ENCODE results near the gene RSAD1.
A peak's percentile ranks its signal among the peaks of the same experiment; 100 is the strongest.

Gene RSAD1

GRCh38 chr17:50478391-50479381 lies at the start of gene RSAD1:
Gene RSAD1 (plus strand): TSS chr17:50478860. CDS start chr17:50478885, 25 bp downstream.
- CTCF ChIA-PET = interaction anchor here (0.6 to 4.4 kb wide), 60 partner anchors 8 to 385 kb away, joined by 3 to 55 read pairs (median 4); partner anchors contain the start of genes CHAD, COL1A1, EME1 and LRRC59
- POLR2A ChIA-PET = interaction anchor here (0.6 to 2.1 kb wide), 12 partner anchors 35 to 241 kb away, joined by 3 to 30 read pairs (median 3); partner anchors contain the start of genes ACSF2, LRRC59, LUC7L3 and XYLT2
- peak within 1 kb of the TSS; percentile 64 for H3K4me3 ChIP-seq (ENCODE audit: low read depth, low read length)
- H3K36me3 ChIP-seq (ENCODE audit: control insufficient read depth in 2 of 2, insufficient read depth in 1 of 2, low read length in 2 of 2) = peaks cover 13 to 31% of the 10 kb centered on the region in 2 experiments; a peak in 2 of 3 replicates
- H3K27ac ChIP-seq (ENCODE audit: extremely low read depth, low read depth, low read length) = peak within 1 kb of the TSS; percentile 88
- peaks cover 6% of the 10 kb centered on the region for H3K4me1 ChIP-seq (ENCODE audit: control insufficient read depth, insufficient read depth, low read length)
- H3K9me3 ChIP-seq (ENCODE audit: control insufficient read depth, insufficient read depth, low read depth, low read length) = no peaks in the 10 kb centered on the region
- TF ChIP-seq PRDM2 (tag by site-specific recombination; IDR thresholded peaks at IDR 0.05; ENCODE audit: borderline replicate concordance) = no peak
- TF ChIP-seq ZNF623 (tag by site-specific recombination; IDR thresholded peaks at IDR 0.05) = no peak
- TF ChIP-seq, protein P1, sequence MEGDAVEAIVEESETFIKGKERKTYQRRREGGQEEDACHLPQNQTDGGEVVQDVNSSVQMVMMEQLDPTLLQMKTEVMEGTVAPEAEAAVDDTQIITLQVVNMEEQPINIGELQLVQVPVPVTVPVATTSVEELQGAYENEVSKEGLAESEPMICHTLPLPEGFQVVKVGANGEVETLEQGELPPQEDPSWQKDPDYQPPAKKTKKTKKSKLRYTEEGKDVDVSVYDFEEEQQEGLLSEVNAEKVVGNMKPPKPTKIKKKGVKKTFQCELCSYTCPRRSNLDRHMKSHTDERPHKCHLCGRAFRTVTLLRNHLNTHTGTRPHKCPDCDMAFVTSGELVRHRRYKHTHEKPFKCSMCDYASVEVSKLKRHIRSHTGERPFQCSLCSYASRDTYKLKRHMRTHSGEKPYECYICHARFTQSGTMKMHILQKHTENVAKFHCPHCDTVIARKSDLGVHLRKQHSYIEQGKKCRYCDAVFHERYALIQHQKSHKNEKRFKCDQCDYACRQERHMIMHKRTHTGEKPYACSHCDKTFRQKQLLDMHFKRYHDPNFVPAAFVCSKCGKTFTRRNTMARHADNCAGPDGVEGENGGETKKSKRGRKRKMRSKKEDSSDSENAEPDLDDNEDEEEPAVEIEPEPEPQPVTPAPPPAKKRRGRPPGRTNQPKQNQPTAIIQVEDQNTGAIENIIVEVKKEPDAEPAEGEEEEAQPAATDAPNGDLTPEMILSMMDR (tag by site-specific recombination; IDR thresholded peaks at IDR 0.05) = peak; percentile 83; the same call in 1 of the 2 replicates
- TF ChIP-seq ZNF274 (IDR thresholded peaks at IDR 0.05; ENCODE audit: low read length) = no peak
- TF ChIP-seq ZNF274 (tag by site-specific recombination; IDR thresholded peaks at IDR 0.05; ENCODE audit: borderline replicate concordance) = no peak
- TF ChIP-seq ZNF768 (tag by site-specific recombination; IDR thresholded peaks at IDR 0.05) = no peak
- no peak for TF ChIP-seq ZBTB10 (tag by site-specific recombination; IDR thresholded peaks at IDR 0.05)
- TF ChIP-seq ZNF223 (tag by site-specific recombination; IDR thresholded peaks at IDR 0.05) = no peak
- no peak for TF ChIP-seq PRDM1 (tag by site-specific recombination; IDR thresholded peaks at IDR 0.05)
- no peak for TF ChIP-seq ZNF544 (tag by site-specific recombination; IDR thresholded peaks at IDR 0.05)
- TF ChIP-seq ZNF792 (tag by site-specific recombination; IDR thresholded peaks at IDR 0.05) = no peak
- TF ChIP-seq ZNF530 (tag by site-specific recombination; IDR thresholded peaks at IDR 0.05; ENCODE audit: low read depth) = no peak
- TF ChIP-seq, protein P2, sequence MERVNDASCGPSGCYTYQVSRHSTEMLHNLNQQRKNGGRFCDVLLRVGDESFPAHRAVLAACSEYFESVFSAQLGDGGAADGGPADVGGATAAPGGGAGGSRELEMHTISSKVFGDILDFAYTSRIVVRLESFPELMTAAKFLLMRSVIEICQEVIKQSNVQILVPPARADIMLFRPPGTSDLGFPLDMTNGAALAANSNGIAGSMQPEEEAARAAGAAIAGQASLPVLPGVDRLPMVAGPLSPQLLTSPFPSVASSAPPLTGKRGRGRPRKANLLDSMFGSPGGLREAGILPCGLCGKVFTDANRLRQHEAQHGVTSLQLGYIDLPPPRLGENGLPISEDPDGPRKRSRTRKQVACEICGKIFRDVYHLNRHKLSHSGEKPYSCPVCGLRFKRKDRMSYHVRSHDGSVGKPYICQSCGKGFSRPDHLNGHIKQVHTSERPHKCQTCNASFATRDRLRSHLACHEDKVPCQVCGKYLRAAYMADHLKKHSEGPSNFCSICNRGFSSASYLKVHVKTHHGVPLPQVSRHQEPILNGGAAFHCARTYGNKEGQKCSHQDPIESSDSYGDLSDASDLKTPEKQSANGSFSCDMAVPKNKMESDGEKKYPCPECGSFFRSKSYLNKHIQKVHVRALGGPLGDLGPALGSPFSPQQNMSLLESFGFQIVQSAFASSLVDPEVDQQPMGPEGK (tag by site-specific recombination; IDR thresholded peaks at IDR 0.05) = 0 out of 2 replicates have a peak, but pooled peaks have one; percentile 42
- no peak for TF ChIP-seq KLF16 (tag by site-specific recombination; IDR thresholded peaks at IDR 0.05)
- no peak for TF ChIP-seq MEIS1 (CRISPR knock-in tag; IDR thresholded peaks at IDR 0.05; ENCODE audit: borderline replicate concordance)
- no peak for TF ChIP-seq FEZF1 (tag by site-specific recombination; IDR thresholded peaks at IDR 0.05)
- TF ChIP-seq BCL11B (tag by site-specific recombination; IDR thresholded peaks at IDR 0.05; ENCODE audit: low read depth) = no peak
- TF ChIP-seq ZEB2 (tag by site-specific recombination; IDR thresholded peaks at IDR 0.05) = no peak; the same call in 1 of the 2 replicates
- TF ChIP-seq, protein P3, sequence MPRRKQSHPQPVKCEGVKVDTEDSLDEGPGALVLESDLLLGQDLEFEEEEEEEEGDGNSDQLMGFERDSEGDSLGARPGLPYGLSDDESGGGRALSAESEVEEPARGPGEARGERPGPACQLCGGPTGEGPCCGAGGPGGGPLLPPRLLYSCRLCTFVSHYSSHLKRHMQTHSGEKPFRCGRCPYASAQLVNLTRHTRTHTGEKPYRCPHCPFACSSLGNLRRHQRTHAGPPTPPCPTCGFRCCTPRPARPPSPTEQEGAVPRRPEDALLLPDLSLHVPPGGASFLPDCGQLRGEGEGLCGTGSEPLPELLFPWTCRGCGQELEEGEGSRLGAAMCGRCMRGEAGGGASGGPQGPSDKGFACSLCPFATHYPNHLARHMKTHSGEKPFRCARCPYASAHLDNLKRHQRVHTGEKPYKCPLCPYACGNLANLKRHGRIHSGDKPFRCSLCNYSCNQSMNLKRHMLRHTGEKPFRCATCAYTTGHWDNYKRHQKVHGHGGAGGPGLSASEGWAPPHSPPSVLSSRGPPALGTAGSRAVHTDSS (tag by site-specific recombination; IDR thresholded peaks at IDR 0.05) = 0 out of 2 replicates have a peak, but pooled peaks have one; percentile 28
- no peak for TF ChIP-seq ZNF391 (tag by site-specific recombination; IDR thresholded peaks at IDR 0.05; ENCODE audit: borderline replicate concordance, low read depth)
- peak; percentile 95 for TF ChIP-seq ZNF660 (tag by site-specific recombination; IDR thresholded peaks at IDR 0.05)
- TF ChIP-seq SP7 (tag by site-specific recombination; IDR thresholded peaks at IDR 0.05) = peak; percentile 40; the same call in 1 of the 2 replicates
